Gastroesophageal sphincter (tissue), 4 donors: ENCODE data around the gene IRX4. TPM values are rescaled to one million over a fixed set of nuclear protein-coding genes. Genes with fewer than 3 reads are reported as not detected.

Experiments used
- ATAC-seq: fragments of 150-250 bp; one replicate; pipeline ENCODE4 v1.9.1; 2016; ENCODE audit warnings: mild to moderate bottlenecking, moderate library complexity
- H3K27ac ChIP-seq, 4 donors: fragments of 200-600 bp; sonication (generic) in 3 of 4; 1 replicate in 3 of 4; 2 replicates in 1 of 4; pipeline ENCODE4 v1.5.1; 2016 to 2019
- H3K27me3 ChIP-seq: fragments of 200-600 bp; sonication (generic); one replicate; pipeline ENCODE4 v1.5.1; 2019
- H3K36me3 ChIP-seq, 2 donors: fragments of 200-600 bp; sonication (generic); one replicate each; pipeline ENCODE4 v1.5.1; 2019; ENCODE audit warnings: control low read depth in 1 of 2
- H3K4me1 ChIP-seq, 3 donors: fragments of 200-600 bp; sonication (generic); 1 replicate in 2 of 3; 2 replicates in 1 of 3; pipeline ENCODE4 v1.5.1; 2016 to 2019; ENCODE audit warnings: control low read depth in 2 of 3
- H3K4me3 ChIP-seq, 2 donors: fragments of 200-600 bp; sonication (generic); one replicate each; pipeline ENCODE4 v1.5.1; 2019; ENCODE audit warnings: mild to moderate bottlenecking in 1 of 2, moderate library complexity in 1 of 2
- H3K9me3 ChIP-seq, 3 donors: fragments of 200-600 bp; sonication (generic); one replicate each; pipeline ENCODE4 v1.5.1; 2017 to 2019; ENCODE audit warnings: control low read depth in 2 of 3
- EP300 ChIP-seq: sonication (generic); formaldehyde crosslinking; IDR thresholded peaks from one replicate; pipeline ENCODE4 v1.6.1; 2017; ENCODE audit warnings: antibody characterized with exemption, mild to moderate bottlenecking
- POLR2A ChIP-seq, 2 donors: fragments of 450-650 bp; IDR thresholded peaks; one replicate each; pipeline ENCODE4 v1.6.1; 2017; ENCODE audit warnings: antibody characterized with exemption in 2 of 2, mild to moderate bottlenecking in 2 of 2, moderate library complexity in 1 of 2
- POLR2AphosphoS5 ChIP-seq: sonication (generic); formaldehyde crosslinking; IDR thresholded peaks from one replicate; pipeline ENCODE4 v1.6.1; 2017; ENCODE audit warnings: antibody characterized with exemption
- WGBS, 2 donors: methylation state at CpG; one replicate each; pipeline ENCODE4 v1.1.5; 2018; ENCODE audit warnings: low coverage in 1 of 2; 5-methylcytosine and 5-hydroxymethylcytosine counted together
- total RNA-seq, 4 donors: library from RNA; depleted of rRNA; stranded (reverse); fragments of >200 nt; gene quantifications; one replicate each; pipeline ENCODE4 v1.1.0, GENCODE V29; 2016
- TF ChIP-seq, protein P1 (sequence below), 4 experiments: fragments of 200-600 bp in 2 of 4; fragments of 450-650 bp in 2 of 4; sonication (generic) in 1 of 4; IDR thresholded peaks; one replicate each; pipeline ENCODE4 v1.5.1; 2017 to 2019; ENCODE audit warnings: antibody characterized with exemption in 4 of 4, mild to moderate bottlenecking in 2 of 4, moderate library complexity in 2 of 4

IRX4 gene
- total RNA-seq, 4 donors from 2014 or later, result 0.96 TPM; not detected in 3

DNA sequence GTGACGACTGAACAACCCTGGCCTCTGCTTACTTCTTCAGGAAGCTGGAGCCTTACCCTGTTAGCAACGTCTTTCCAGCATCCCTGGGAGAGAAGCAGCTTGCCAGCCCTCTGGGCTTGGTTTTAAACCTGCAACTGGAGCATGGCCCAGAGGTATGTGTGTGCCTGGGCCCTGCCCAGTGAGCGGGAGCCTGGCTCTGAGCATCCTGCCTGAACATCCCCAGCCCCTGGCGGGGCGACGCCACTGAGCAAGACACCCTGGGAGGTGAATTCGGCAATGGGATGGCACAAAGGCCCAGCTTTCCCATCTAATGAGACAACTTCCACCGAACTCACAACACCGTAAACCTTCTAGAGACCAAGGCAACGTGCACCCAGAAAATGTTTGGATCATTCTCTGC lies 23.6 kb downstream of the IRX4 start:
- ATAC-seq, result no peak
- 76 to 91% methylated on average over 4 to 6 of the region's 10 CpGs for WGBS, 2 donors
- Histone ChIP-seq H3K9me3 (no peaks in the 10 kb centered on the region), H3K4me3 (no peak overlapping the region), H3K4me1 (no peaks in the 10 kb centered on the region), H3K36me3 (no peaks in the 10 kb centered on the region), H3K27ac (no peak overlapping the region), H3K27me3 (peaks cover 59% of the 10 kb centered on the region)
- TF ChIP-seq EP300 (no peak), POLR2A (IDR thresholded peaks at IDR 0.05) (no peak), POLR2AphosphoS5 (no peak)
- TF ChIP-seq, protein P1, sequence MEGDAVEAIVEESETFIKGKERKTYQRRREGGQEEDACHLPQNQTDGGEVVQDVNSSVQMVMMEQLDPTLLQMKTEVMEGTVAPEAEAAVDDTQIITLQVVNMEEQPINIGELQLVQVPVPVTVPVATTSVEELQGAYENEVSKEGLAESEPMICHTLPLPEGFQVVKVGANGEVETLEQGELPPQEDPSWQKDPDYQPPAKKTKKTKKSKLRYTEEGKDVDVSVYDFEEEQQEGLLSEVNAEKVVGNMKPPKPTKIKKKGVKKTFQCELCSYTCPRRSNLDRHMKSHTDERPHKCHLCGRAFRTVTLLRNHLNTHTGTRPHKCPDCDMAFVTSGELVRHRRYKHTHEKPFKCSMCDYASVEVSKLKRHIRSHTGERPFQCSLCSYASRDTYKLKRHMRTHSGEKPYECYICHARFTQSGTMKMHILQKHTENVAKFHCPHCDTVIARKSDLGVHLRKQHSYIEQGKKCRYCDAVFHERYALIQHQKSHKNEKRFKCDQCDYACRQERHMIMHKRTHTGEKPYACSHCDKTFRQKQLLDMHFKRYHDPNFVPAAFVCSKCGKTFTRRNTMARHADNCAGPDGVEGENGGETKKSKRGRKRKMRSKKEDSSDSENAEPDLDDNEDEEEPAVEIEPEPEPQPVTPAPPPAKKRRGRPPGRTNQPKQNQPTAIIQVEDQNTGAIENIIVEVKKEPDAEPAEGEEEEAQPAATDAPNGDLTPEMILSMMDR (IDR thresholded peaks at IDR 0.05), result no peak

GRCh38 chr5:1858436-1858835 lies 24.3 kb downstream of the IRX4 start:
- Histone ChIP-seq H3K9me3 (no peaks in the 10 kb centered on the region), H3K36me3 (no peaks in the 10 kb centered on the region), H3K27ac (no peak overlapping the region), H3K4me1 (no peaks in the 10 kb centered on the region), H3K4me3 (no peak overlapping the region), H3K27me3 (peaks cover 60% of the 10 kb centered on the region)
- WGBS, 2 donors, result 93 to 100% methylated on average over 2 to 7 of the region's 16 CpGs
- TF ChIP-seq, protein P1 (IDR thresholded peaks at IDR 0.05), result no peak
- TF ChIP-seq POLR2AphosphoS5 (no peak), EP300 (no peak), POLR2A (IDR thresholded peaks at IDR 0.05) (no peak)
- ATAC-seq, result no peak

- WGBS, 2 donors, result 100% methylated on average over 5 of the region's 32 CpGs; no CpG with 5 or more reads in 1 of the 2 donors
- Histone ChIP-seq H3K27me3 (peaks cover 60% of the 10 kb centered on the region), H3K36me3 (no peaks in the 10 kb centered on the region), H3K4me3 (peak overlapping the region in 1 of 2 donors; percentile 20), H3K27ac (no peak overlapping the region), H3K4me1 (no peaks in the 10 kb centered on the region), H3K9me3 (no peaks in the 10 kb centered on the region)
- ATAC-seq, result no peak
- no peak for TF ChIP-seq POLR2A (IDR thresholded peaks at IDR 0.05)
- TF ChIP-seq, protein P1 (IDR thresholded peaks at IDR 0.05), result no peak
Measured at GRCh38 chr5:1857256-1857600, 25.5 kb downstream of the IRX4 start.

GRCh38 chr5:1856596-1857255 lies 26.0 kb downstream of the IRX4 start:
- TF ChIP-seq POLR2A (IDR thresholded peaks at IDR 0.05) (no peak), EP300 (no peak), POLR2AphosphoS5 (no peak)
- TF ChIP-seq, protein P1 (IDR thresholded peaks at IDR 0.05), result no peak
- peak overlapping the region in 1 of 2 donors; percentile 20 for H3K4me3 ChIP-seq

DNA sequence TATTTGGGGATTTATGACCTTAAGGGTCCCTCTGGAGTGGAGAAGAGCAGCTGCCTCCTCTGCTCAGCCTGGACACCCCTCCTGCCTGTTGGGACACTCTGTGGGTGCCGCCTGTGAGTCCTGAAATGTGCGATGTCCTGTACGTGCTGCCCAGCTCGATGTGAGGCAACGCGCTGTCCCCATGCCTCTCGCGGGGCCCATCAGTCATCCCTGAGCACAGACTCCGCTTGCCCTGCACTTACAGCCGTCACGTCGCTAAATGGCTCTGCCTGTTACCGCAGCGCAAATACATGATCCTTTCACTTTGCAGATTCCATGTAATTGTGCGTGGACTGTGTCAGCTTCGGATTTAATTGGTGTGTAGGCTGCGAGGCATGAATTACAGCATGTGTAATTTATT lies 27.1 kb downstream of the IRX4 start:
- H3K4me1 ChIP-seq, result no peaks in the 10 kb centered on the region
- peaks cover 68% of the 10 kb centered on the region for H3K27me3 ChIP-seq
- ATAC-seq, result no peak
- H3K9me3 ChIP-seq, result no peaks in the 10 kb centered on the region
- TF ChIP-seq POLR2AphosphoS5, result no peak
- TF ChIP-seq, protein P1 (IDR thresholded peaks at IDR 0.05), result no peak
- no peak for TF ChIP-seq EP300
- no peak for TF ChIP-seq POLR2A (IDR thresholded peaks at IDR 0.05)
- no peak overlapping the region for H3K27ac ChIP-seq
- 67 to 78% methylated on average over 11 to 15 of the region's 17 CpGs for WGBS, 2 donors
- H3K36me3 ChIP-seq, result no peaks in the 10 kb centered on the region
- H3K4me3 ChIP-seq, result no peak overlapping the region

More at GRCh38 chr5:1856596-1857255, 26.0 kb downstream of the IRX4 start:
- Histone ChIP-seq H3K9me3 (no peaks in the 10 kb centered on the region), H3K27ac (no peak overlapping the region), H3K27me3 (peaks cover 60% of the 10 kb centered on the region), H3K36me3 (no peaks in the 10 kb centered on the region), H3K4me1 (no peaks in the 10 kb centered on the region)
- no CpG with 5 or more reads among the region's 49 CpGs for WGBS, 2 donors
- no peak for ATAC-seq
